NCI-H146 treated with DMSO at 0.1 percent for 48 hours (cell line): ENCODE data around the gene CELSR1.

Experiments used
- DNase-seq: peaks from one replicate; lab custom pipeline; 2025; ENCODE audit not compliant: unreplicated experiment; lab: John Stamatoyannopoulos, UW

Gene CELSR1

GRCh38 chr22:46355996-46356471, 181.4 kb downstream of the CELSR1 start:
- no peak for DNase-seq

DNA sequence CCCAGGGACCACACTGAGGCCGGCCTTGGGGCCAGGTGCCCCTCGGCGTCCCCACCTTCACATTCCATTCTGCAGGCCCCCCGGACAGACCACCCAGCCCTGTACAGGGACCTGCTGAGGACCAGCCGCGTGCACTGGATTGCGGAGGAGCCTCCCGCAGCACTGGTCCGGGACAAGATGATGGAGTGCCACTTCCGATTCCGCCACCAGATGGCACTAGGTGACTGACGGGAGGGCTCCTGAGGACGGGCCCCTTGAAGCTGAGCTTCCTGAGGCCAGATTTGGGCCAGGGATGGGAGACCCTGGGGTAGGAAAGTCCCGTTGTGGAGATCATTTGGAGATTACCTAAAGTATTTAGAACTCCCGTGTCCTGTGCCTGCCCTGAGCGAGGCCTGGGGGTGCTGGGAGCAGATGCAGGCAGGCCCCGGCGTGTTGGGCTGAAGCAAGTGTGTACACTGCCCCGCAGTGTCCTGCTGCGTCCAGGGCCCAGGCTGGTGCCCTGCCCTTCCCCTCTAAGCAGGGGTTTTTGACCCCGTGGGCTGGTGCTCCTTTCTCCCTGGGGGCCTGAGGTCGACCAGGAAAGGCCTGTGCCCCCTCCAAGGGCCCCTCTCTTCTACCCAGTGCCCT, 181.9 kb downstream of the CELSR1 start:
- DNase-seq = no peak

DNA sequence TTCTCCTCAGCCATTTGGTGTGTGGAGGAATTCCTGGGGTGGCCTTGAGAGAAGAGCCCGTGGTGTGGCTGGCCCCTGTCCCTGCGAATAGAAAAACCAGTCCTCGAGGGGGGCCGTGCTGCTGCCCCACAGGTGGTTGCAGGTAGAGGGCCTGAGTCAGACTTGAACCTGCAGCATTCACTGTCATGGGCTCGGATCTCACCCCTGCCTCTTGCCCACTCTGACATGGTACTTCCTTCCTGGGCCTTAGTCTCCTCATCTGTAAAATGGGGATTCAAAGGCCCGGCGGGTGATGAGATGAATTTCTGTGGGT, 182.5 kb downstream of the CELSR1 start:
- no peak for DNase-seq

- no peak for DNase-seq
Measured at GRCh38 chr22:46354176-46354992, 183.0 kb downstream of the CELSR1 start.

DNA sequence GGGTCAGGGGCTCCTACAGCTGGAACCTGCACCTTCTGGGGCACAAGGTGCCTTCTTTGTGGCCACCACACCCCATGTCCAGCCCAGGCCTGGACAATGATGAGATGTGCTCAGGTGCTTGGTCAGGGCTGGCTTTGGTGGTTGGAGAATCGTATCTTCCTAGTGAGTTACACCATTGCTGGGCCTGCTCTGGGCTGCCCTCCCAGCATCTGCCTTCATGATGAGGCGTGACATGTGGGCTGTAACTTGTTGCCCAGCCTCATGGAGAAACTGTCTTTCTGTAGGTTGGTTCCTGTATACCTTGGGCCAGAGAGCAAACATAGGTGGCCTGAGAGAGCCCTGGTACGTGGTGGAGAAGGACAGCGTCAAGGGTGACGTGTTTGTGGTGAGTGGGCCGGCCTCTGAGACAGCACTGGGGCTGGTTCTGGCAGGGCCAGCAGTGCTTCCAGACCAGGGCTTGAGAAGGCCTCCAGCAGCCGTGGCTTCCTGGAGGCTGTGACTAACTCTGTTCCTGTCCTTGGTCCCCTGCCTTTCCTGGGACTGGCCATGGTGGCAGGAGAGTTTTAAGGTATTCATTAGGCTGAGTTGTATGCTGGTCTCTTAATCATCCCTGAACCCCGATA, 183.8 kb downstream of the CELSR1 start:
- DNase-seq = no peak

DNA sequence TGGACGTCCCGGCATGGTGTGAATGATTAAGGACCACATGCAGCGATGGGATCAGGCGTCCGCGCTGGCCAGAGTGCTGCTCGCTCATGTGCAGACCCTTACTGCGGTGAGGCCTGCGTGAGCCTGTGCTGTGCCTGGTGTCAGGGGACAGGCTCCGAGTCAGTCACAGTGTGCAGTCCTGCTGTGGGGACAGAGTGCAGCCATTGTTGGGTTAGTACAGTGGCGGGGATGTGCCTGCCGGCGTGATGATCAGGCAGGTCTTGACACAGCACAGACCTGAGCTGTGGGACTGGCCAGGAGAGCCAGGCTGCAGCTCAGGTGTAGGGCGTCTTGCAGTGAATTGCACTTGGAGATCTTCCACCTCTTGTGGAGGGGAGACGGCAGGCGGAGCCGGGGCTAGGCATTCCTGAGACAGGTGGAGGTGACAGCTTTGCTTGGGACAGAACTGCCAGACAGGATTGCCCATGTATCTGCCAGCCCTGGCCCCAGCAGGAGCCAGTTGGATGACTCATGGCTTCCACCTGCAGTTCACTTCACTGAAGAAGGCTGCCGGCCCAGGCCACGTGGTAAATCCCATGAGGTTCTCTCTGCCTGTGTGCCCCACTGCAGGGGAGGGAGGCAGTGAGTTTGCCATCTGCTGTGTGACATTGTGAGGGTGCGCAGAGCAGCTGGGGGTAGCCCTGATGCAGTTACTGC, 184.6 kb downstream of the CELSR1 start:
- no peak for DNase-seq

GRCh38 chr22:46352276-46352675, 185.1 kb downstream of the CELSR1 start:
- DNase-seq = no peak

GRCh38 chr22:46351767-46352166, 185.7 kb downstream of the CELSR1 start:
- no peak for DNase-seq

- DNase-seq = no peak
Measured at GRCh38 chr22:46351131-46351735, 186.2 kb downstream of the CELSR1 start.

GRCh38 chr22:46350646-46351045, 186.8 kb downstream of the CELSR1 start:
- no peak for DNase-seq

DNA sequence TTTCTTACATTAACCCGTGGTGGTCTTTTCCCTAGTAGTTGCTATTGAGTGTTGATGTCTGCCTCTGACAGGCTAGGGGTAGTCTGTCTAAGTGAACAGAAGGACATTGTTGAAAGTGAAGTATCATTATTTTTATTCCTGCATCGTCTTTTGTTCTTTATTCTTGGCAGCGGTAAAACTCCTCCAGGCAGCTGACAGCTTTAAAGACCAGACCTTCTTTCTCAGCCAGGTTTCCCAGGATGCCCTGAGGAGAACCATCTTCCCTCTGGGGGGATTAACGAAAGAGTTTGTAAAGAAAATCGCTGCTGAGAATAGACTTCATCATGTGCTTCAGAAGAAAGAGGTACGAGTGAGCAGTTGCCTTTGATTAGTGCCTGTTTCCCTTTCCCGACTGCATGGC, 187.3 kb downstream of the CELSR1 start:
- no peak for DNase-seq

- no peak for DNase-seq
Measured at GRCh38 chr22:46349681-46350080, 187.7 kb downstream of the CELSR1 start.

- DNase-seq = no peak
Measured at GRCh38 chr22:46349238-46349637, 188.2 kb downstream of the CELSR1 start.

DNA sequence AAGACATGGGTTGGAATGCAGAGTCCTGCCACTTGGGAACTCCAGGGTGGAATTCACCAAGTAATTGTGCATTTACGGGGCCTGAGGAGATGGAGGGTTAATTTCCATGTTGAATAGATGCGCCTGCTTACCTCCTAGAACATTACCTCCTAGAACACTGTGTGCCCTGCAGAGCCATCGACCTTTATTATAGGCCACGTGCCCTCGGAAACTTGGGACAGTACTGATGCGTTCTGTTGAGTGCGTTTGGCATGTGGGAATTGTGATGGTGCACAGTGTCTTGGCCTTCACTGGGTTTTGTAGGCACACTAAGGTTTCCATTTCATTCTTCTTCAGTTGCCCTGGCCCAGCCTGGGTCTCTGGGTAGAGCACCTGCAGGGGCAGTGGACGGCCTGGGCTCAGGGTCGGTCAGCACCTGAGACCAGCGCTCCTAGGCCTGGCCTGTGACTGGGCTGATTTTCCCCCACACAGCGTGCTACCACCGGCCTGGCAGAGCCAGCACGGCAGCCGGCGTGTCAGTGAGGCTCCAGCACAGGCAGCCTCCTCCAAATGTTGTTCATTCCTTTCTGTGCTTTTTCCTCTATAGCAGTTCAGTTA, 189.2 kb downstream of the CELSR1 start:
- DNase-seq = no peak

DNA sequence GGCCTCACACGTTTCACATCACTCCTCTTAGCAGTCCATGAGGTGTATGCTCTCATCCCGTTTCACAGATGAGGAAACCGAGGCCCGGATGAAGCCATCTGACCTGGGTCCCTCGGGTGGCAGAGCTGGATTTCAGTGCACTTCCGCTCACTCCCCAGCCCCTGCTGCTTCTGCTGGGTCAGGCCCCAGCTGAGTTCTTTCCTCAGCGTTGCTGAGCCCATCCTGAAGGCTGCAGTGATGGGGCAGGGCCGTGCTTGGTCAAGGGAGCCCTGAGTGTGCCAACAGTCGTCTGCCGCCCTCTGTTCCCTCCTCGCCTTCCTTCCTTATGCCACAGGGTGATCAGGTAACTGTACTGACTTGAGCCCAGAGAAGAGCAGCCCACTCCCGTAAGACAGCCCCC, 189.8 kb downstream of the CELSR1 start:
- no peak for DNase-seq

GRCh38 chr22:46346680-46347405, 190.6 kb downstream of the CELSR1 start:
- no peak for DNase-seq

- no peak for DNase-seq
Measured at GRCh38 chr22:46340676-46341075, 196.7 kb downstream of the CELSR1 start.

- no peak for DNase-seq
Measured at GRCh38 chr22:46339956-46340355, 197.5 kb downstream of the CELSR1 start.

GRCh38 chr22:46338636-46339035, 198.8 kb downstream of the CELSR1 start:
- DNase-seq = no peak

DNA sequence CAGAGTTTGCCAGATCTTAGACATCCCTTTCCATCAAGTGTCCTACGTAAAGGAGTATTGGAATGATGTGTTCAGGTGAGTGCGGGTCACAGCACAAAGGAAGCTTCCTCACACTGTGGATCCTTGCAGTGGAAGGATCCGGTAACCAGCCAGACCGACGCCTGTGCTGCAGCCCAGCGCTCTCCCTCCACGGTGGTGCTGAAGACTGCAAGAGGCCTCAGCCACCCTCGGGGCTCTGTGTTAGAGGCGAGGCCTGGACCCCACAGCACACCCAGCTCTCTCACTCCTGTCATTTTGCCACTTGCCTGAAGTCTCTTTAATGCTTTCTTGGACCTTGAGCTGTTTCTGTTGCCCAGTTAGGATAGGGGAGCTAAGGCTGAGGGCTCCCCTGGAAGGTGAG, 199.6 kb downstream of the CELSR1 start:
- no peak for DNase-seq
